Left colon (tissue), 2 donors: Measurements from ENCODE around the gene ADIG. TPM values are rescaled to one million over a fixed set of nuclear protein-coding genes. Genes with fewer than 3 reads are reported as not detected.

Experiments
- ATAC-seq: fragments of 200-7000 bp; cut with Tn5 transposase; one replicate; pipeline ENCODE4 v1.9.1; 2020; ENCODE audit warnings: mild to moderate bottlenecking, moderate library complexity
- DNase-seq, 2 donors: peaks; one replicate each; pipeline ENCODE4 v3.0.0-alpha.2; 2020
- intact Hi-C, 2 donors: fragments of 100-400 bp; cut with DNase I in 1 of 2; cut with micrococcal nuclease in 1 of 2; formaldehyde crosslinking; loops; one replicate each; pipeline versions ENCODE4 v1.11.2 to v1.14.0; 2022; cut with DNase I, micrococcal nuclease
- long read RNA-seq: library from polyadenylated mRNA; unstranded; transcript quantifications from one replicate; pipeline ENCODE4 v2.0.0, GENCODE V29; 2021
- total RNA-seq, 2 donors: library from RNA; stranded (reverse); fragmentation: NEBNext Ultra II Directional; extraction: Animal tissue kit (Norgen Biotek cat#: 25700); gene quantifications; one replicate each; pipeline ENCODE4 v1.2.1, GENCODE V29; 2021
- donor health status: DM: no; HTN: no; CAD: no.
- donor health status: DM: yes; HTN: yes; CAD: no.

Gene ADIG
- total RNA-seq, result not detected
- long read RNA-seq, result 0 reads

DNA sequence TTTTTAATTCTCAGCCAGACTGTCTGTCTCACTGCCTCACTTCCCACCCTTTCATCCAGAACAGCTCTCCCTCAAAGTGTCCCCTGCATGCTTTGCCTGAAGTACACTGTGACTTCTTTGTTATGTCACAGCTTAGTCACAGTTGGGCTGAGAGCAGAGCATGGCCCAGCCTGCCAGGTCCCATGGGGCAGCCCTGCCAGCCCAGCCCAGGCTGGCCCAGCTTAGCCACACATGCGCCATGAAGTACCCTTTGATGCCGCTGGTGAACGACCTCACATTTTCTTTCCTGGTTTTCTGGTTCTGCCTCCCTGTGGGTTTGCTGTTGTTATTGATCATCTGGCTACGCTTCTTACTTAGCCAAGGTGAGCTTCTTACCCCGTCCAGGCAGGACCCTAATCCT is at the start of gene ADIG:
TSS of gene ADIG (plus strand) at position 185 of the 400 bp plus-strand sequence. CDS start at position 239, 54 bp downstream.
- intact Hi-C loops, result no loop called here

DNA sequence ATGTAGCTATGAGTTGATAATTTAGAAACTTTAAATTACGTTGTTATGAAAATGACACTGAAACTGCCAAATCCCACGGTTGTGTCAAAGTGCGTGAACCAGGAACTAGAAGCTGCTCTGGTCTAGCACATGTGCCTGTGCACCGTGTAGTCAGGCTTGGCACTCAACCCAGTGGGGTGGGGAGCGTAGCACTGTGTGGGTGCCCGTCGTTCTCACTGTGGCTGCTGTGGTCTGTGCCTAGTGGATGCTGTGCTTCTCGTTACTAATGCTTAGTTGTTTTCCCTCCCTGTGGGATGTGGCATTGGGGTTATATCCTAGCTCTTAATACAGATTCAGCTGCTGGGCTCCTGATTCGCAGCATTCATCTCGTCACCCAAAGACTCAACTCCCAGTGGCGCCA is 46.2 kb upstream of the ADIG start:
- ATAC-seq, result no peak
- no peak for DNase-seq
- intact Hi-C loops, result no loop called here

More for the DNA sequence above, at the start of gene ADIG:
- no peak for DNase-seq
- ATAC-seq, result peak; percentile 37

DNA sequence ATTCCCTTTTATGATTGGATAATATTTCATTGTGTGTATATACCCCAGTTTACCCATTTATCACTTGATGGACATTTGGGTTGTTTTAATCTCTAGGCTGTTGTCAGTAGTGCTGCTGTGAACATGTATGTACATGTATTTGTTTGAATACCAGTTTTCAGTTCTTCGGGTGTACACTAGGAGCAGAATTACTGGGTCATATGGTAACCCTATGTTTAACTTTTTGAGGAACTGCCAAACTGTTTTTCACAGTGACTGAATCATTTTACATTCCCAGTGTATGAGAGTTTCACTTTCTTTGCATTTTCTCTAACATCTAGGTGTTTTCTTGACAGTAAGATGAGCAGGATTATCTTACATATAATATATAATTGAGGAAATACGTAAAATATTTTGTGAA is 44.7 kb upstream of the ADIG start:
- DNase-seq (no peak), ATAC-seq (no peak)
- intact Hi-C loops, result no loop called here

DNA sequence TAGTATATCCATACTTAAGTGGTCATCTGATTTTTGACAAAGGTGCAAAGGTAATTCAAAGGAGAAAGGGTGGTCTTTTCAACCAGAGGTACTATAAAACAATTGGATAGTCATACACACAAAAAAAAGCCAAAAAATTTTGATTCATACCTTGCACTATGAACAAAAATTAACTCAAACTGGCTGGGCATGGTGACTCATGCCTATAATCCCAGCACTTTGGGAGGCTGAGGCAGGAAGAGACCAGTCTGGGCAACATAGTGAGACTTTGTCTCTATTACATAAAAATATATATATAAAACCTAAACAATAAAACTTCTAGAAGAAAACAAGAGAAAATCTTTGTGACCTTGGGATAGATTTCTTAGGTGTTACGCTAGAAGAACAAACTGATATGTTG is 43.8 kb upstream of the ADIG start:
- ATAC-seq, result no peak
- intact Hi-C loops, result no loop called here

DNA sequence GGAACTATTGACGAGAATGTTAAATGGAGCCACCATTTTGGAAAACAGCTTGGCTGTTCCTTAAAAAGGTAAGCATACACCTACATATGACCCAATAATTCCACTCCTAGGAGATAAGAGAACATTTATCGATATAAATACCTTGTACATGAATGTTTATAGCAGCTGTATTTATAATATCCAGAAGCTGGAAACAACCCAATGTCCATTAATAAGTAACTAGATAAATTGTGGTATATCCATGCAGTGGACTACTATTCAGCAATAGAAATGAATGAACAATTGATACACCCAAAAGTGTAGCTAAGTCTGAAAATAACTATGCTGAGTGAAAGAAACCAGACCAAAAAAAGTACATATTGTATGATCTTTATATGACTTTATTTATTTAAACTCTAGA is 42.2 kb upstream of the ADIG start:
- no peak for ATAC-seq
- intact Hi-C loops, result no loop called here
- no peak for DNase-seq

More for the DNA sequence above, 43.8 kb upstream of the ADIG start:
- DNase-seq, result no peak

DNA sequence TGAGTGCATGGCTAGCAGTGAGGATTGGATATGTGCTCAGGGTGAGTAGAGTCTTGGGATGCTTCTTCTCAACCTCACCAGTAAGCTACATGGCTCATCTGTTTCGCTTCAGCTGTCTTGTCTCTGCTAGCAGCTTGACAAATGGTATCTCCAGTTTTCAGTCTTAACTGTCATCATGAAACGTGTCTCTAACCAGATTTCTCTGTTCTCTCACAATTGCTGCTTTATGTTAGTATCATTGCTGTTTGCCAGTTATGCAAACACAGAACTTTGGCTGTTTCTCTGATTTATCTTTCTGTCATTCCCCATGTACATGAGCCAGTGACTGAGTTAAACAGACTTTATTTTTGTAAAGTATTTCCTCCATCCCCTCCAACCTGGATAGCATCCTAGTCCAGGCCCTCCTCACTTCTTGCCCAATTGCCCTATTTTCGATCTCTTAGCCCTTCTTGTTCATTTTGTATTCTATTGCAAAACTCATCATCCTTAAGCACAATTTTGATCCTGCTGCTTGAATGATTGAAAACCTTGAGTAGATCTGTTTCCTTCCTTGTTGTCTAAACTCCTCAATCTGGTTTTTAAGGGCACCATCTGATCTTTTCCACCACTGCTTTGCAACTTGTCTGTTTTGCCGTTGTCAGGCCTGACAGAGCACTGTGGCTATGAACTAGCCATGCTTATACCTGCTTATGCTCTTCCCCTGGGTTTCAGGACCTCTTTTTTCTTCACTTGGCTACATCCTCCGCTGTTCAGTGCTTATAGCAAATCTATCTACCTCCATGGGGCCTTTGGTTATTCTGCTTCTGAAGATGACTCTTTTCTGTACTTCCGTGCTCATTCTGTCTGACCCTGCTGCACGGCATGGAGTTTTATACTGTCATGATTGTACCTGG is 37.7 kb upstream of the ADIG start:
- intact Hi-C loops, result no loop called here
- no peak for ATAC-seq
- no peak for DNase-seq

DNA sequence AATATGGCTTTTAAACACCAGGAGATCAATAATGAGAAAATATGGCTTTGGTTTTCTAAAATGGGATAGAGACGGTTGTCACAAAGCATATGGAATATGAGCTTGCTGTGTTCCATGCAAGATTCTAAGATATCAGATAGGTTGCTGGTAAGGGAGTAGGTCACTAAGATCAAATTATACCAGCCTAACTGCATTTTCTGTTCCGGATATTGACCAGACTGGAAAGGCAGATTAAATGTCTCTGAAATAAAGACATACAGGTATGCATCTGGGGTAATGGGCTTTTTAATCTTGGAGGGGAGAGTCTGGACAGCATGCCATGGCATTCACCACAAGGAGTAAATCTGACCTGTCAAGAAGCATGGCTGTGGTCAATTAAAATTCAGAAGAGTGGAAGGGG is 35.2 kb upstream of the ADIG start:
- DNase-seq, result no peak
- ATAC-seq, result no peak
- intact Hi-C loops, result no loop called here

DNA sequence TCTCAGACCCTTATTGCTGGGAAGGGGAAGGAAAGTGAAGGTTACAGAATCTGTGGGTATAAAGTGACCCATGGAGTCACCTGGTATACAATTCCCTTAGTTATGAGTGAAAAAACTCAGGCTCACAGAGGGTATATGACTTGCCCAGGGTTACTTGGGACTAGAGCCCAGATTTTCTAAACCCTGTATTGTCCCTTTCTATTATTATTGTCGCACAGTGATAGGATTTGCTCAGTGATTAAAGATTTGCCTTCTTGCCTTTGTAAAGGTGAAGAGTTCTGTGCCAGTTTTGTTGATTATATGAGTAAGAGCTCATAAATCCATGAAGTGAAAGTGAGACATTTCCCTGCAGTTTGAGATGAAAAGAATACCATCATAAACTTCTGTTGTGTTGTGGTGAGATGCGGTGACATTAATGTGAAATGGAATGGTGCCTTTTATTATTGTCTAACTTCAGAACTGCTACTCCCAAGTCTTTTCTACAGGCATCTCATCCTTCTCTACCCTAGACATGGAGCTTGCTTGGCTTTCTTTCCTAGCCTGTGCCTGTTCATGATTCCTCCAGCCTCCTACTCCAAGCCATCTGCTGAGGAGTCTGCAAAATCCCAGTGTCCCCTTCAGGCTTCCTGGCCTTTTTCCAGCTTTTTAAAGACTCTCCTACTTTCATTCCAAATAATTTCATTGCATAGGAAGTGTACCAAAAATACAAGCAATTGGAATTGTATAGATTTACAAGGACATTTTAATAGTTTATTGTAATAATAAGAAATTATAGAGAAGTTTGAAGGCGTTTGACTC is 33.5 kb upstream of the ADIG start:
- DNase-seq (no peak), ATAC-seq (no peak)
- intact Hi-C loops, result no loop called here

DNA sequence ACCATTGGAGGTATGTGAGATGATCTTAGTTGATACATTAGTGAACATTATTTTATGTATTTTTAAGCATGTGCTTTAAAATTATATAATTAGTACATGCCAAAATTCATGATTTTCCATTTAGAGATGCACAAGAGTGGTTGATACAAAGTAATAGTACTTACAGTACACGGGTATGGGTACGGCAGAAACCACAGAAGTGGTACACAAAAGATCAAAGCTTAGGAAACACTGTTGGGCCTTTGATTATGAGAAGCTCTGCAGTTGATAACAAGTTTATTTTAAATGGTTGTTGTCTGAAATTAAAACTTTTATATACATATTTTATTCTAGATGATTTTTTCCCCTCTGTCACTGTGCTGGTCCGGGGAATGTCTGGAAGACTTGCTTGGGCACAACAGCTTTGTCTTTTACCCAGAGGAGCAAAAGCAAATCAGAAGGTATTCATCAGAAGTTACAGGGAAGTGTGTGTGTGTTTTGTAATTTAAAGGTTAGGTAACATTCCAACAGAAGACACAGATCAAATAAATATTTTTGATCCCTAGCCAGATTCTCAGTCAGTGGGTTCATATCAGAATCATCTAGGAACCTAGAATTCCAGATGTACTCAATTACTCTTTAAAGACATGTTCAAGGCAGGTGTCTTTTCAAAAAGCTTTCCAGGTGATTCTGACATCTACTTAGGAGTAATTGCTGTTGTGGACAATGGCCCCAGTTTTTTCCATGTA is 32.5 kb upstream of the ADIG start:
- ATAC-seq, result no peak
- intact Hi-C loops, result no loop called here
- no peak for DNase-seq

DNA sequence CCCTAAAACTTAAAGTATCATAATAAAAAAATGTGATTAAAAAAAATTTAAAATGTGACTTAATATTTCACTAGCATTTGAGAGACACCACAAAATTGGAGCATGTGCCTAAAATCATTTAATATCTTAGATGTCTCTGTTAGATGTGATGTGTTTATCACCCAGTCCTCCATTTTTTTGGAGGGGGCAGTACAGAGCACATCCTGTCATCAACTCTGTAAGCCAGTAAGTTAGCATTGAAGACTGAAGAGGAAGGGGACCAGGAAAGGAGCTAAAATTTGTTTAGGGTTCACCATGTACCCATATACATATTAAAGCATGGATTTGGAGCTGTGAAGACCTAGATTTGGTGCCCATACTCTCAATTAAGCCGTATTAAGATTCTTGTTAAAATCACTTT is 30.7 kb upstream of the ADIG start:
- no peak for DNase-seq
- ATAC-seq, result no peak
- intact Hi-C loops, result no loop called here

DNA sequence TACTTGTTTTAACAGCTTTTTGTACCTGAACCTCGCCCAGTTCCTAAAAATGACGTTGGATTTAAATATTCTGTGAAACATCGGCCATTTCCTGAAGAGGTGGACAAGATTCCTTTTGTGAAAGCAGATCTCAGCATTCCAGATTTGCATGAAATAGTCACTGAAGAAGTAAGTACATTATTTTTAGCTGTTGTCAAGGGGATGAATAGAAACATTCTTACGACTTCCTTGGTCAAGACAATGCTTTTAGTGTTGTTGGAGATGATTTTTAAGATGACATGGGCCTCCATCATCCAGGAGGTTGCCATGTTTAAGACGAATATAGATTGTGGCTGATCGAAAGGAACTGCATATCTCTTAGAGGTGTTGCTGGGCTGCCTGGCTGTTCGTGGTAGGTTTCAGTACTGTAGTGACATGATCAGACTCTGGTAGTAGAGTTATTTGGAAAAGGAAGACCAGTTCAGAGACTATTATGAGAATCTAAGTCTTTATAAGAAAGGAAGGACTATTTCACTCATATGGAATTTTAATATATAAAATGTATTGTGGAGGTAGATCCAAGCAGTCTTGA is 29.9 kb upstream of the ADIG start:
- DNase-seq, result no peak
- intact Hi-C loops, result no loop called here
- no peak for ATAC-seq

DNA sequence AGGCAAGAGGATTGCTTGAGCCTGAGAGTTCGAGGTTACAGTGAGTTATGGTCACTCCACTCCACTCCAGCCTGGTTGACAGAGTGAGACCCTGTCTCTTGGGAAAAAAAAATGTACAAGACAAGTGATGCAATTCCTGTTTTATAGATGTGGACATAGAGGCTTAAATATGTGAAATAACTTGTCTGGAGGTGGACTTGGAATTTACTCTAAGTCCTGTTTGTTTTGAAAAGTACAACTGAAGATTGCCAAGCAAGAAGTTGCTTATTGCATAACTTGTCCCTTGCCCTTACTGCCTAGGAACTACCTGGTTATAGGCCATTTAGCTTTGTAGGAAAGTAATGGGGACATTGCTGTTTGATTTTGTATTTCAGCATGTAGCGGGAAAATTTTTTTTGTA is 26.0 kb upstream of the ADIG start:
- no peak for ATAC-seq
- no peak for DNase-seq
- intact Hi-C loops, result no loop called here

DNA sequence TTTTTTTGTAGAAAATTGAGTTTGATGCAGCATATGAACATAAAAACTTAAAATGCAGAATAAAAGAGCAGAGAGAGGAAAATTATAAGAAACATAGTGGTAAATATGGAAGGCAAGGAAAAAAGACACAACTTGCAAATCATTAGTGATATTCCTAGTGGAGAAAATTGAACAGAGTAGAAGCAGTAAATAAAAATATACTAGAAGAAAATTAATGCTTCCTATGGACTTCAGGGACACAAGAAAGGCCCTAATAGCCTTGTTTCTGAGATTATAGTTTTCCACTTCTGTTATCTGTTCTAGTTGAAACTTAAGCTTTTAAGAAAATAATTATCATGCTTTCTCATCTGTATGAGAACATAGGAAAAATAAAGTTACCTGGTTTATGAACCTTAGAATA is 25.6 kb upstream of the ADIG start:
- ATAC-seq (no peak), DNase-seq (no peak)
- intact Hi-C loops, result no loop called here

DNA sequence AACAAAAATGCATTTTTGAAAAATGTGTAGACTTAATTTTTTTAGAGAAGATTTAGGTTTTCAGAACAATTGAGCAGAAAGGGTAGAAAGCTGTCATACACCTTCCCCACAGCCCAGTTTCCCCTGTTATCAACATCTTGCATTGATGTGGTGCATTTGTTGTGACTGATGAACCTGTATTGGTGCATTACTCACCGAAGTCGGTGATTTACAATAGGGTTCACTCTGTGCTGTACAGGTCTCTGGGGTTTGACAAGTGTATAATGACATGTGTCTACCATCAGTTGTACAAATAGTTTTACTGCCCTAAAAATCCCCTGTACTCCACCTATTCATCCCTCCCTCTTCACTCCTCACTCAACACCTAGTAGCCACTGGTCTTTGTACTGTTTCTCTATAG is 23.8 kb upstream of the ADIG start:
- no peak for ATAC-seq
- intact Hi-C loops, result no loop called here
- DNase-seq, result no peak

DNA sequence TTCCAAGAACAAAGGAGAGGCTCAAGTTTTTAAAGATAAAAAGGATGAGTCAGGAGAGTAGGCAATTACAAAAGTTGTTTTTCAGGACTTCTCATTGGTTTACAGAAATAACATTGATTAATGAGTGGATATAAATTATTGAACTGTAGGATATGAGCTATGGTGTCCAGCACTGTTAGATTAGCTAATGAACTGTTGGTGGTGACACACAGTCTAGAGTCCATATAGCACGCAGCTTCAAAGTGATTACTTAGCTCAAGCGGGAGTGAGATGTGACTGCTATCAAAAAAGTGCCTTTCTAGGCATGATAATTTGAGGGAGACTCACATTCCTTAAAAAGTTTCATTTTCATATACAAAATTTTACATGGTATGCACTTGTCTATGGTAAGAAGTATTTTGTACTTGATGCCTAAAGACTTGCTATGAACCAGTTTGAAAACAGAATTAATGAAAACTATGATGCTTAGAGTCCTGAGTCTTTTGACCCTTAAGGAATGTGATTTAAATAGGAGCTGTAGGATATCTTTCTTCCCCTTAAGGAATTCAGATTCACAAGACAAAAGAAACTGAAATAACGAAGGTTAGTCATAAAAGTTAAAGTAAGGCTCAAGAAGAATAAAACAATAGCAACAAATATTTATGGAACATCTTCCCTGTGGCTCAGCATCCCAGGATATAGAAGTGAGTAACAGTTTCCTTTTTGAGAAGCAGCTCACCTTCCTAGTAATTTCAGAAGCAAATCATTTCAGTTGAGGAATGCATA is 22.2 kb upstream of the ADIG start:
- DNase-seq, result no peak
- intact Hi-C loops, result no loop called here
- ATAC-seq, result no peak

DNA sequence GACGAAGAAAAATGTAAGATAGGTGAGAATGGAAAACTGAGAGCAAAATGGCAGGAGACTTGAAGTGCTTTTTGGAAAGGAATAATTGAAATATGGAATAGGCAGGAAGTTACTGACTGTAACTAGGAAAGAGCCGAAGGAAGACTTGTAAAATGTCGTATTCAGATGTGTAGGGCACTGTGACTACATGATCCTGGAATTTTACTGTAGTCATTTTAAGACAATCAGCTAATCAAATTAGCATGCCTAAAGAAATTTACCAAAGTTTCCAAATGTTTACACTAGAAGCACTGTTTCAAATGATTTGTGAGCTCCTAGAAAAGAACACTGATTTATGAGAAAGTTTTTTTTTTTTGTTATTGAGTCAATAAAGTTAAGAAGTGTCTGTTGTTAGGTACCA is 21.2 kb upstream of the ADIG start:
- intact Hi-C loops, result no loop called here
- ATAC-seq (no peak), DNase-seq (no peak)

DNA sequence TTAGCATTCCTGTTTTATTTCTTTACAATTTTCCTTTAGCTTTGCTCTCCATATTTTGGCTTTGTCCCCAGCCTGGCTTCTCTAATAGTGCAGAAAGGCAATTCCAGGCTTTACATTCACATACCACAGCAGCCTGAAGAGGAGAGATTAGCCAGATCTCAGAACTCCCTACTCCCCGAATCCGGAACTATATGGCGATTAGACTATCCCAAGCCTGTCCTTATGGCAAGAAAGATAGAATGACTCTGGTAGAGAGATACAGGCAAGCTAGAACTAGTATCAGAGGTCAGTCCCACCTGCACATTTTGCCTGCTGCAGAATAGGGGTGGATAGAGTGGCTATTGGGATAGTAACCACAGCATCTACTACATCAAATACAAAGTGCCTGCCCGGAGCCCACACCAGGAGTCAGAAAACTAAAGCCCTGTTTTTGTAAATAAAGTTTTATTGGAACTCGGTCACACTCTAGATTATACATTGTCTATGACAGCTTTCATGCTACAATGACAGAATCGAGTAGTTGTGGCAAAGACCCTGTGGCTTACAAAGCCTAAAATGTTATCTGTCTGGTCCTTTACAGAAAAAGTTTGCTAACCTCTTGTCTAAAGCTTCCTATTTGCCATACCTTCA is 17.1 kb upstream of the ADIG start:
- ATAC-seq, result no peak
- DNase-seq, result no peak
- intact Hi-C loops, result no loop called here

DNA sequence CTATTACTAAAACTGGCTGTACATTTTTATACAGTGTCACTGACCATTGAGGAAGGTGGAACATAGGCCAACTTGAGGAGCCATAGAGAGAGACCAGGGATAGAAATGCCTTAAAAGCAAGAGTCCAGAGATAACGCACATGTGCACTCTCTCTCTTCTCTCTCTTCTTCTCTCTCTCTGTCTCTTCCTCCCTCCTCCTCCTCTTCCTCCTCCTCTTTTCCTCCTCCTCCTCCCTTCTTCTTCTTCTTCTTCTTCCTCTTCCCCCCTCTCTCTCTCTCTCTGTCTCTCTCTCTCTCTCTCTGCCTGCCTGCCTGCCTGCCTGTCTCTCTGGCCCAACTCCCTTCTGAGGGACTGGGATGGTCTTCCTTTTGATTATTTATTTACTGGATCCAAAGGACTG is 16.3 kb upstream of the ADIG start:
- DNase-seq (no peak), ATAC-seq (no peak)
- intact Hi-C loops, result no loop called here
